ENCODE data around the gene BAG5. TPM values are rescaled to one million over a fixed set of nuclear protein-coding genes. Genes with fewer than 3 reads are reported as not detected.

The BAG5 gene
- total RNA-seq, 1 experiment from 2014 or later: 76.5 TPM

DNA sequence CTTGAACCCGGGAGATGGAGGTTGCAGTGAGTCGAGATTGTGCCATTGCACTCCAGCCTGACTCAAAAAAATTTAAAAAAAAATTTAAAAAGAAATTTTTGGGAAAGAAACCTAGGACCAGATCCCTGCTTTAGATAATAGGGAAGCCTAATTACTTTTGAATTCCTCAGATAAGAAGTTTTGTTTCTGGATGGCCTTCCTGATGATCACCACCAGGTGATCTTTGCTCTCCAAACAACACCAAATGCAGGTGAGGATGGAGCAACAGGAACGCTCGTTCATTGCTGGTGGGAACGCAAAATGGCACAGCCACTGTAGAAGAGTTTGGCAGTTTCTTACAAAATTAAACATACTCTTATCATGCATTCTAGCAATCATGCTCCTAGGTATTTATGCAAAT, 38.0 kb upstream of the BAG5 start:
- H2AFZ ChIP-seq: no peak overlapping the region
- no peak for DNase-seq
- TF ChIP-seq EZH2 (IDR thresholded peaks at IDR 0.05; ENCODE audit: low read depth) (no peak), CTCF (conservative IDR thresholded peaks at IDR 0.05) (no peak)
- no peaks in the 10 kb centered on the region for H3K36me3 ChIP-seq (ENCODE audit: low read depth)
- intact Hi-C loops (cut with micrococcal nuclease; ENCODE audit: unreplicated experiment): no loop called here
- no peaks in the 10 kb centered on the region for H3K9me2 ChIP-seq (ENCODE audit: insufficient read depth)
- peaks cover 6% of the 10 kb centered on the region; the same call in 1 of the 2 replicates for H3F3A ChIP-seq (ENCODE audit: insufficient read depth, low read depth)
- no peaks in the 10 kb centered on the region for H4K20me1 ChIP-seq (ENCODE audit: insufficient read depth)
- no peak overlapping the region for H3K27ac ChIP-seq
- CTCF ChIA-PET: interaction anchor here (0.7 kb wide), 1 partner anchor 119 kb away, joined by 6 read pairs; no protein-coding TSS in a partner anchor
- no peaks in the 10 kb centered on the region for H3K27me3 ChIP-seq (ENCODE audit: insufficient read depth, low read depth)
- no peaks in the 10 kb centered on the region for H3K9me3 ChIP-seq (ENCODE audit: insufficient read depth, low read depth)
- POLR2A ChIA-PET (ENCODE audit: unreplicated experiment): no interaction called here
- no peaks in the 10 kb centered on the region for H3K79me2 ChIP-seq (ENCODE audit: low read depth)
- H3K4me3 ChIP-seq: no peak overlapping the region
- H3K4me2 ChIP-seq: no peak overlapping the region
- peaks cover 16% of the 10 kb centered on the region for H3K4me1 ChIP-seq (replicated peaks; ENCODE audit: insufficient read depth)
- BruUV-seq (replicated peaks): no TSS peak

GRCh38 chr14:103597623-103598377, 35.3 kb upstream of the BAG5 start:
- TF ChIP-seq CTCF (conservative IDR thresholded peaks at IDR 0.05) (no peak), EZH2 (IDR thresholded peaks at IDR 0.05; ENCODE audit: low read depth) (no peak)
- 0 out of 2 replicates have a peak overlapping the region, but pooled peaks have one; percentile 8 for H3K4me2 ChIP-seq
- peak; percentile 72 to 79 for DNase-seq
- no peaks in the 10 kb centered on the region for H3K9me2 ChIP-seq (ENCODE audit: insufficient read depth)
- H3F3A ChIP-seq (ENCODE audit: insufficient read depth, low read depth): peaks cover 32% of the 10 kb centered on the region
- ChIA-PET CTCF (no interaction called here), POLR2A (ENCODE audit: unreplicated experiment) (interaction anchor here (0.7 kb wide), 2 partner anchors 69 to 196 kb away, joined by 6 read pairs; no protein-coding TSS in a partner anchor)
- no peak overlapping the region for H3K4me3 ChIP-seq
- H3K4me1 ChIP-seq (replicated peaks; ENCODE audit: insufficient read depth): peaks cover 42% of the 10 kb centered on the region
- no peak overlapping the region for H3K27ac ChIP-seq
- no peaks in the 10 kb centered on the region for H4K20me1 ChIP-seq (ENCODE audit: insufficient read depth)
- intact Hi-C loops (cut with micrococcal nuclease; ENCODE audit: unreplicated experiment): no loop called here
- H3K9me3 ChIP-seq (ENCODE audit: insufficient read depth, low read depth): no peaks in the 10 kb centered on the region
- no peaks in the 10 kb centered on the region for H3K79me2 ChIP-seq (ENCODE audit: low read depth)
- BruUV-seq (replicated peaks): no TSS peak
- no peaks in the 10 kb centered on the region for H3K36me3 ChIP-seq (ENCODE audit: low read depth)
- no peak overlapping the region for H2AFZ ChIP-seq
- no peaks in the 10 kb centered on the region for H3K27me3 ChIP-seq (ENCODE audit: insufficient read depth, low read depth)

DNA sequence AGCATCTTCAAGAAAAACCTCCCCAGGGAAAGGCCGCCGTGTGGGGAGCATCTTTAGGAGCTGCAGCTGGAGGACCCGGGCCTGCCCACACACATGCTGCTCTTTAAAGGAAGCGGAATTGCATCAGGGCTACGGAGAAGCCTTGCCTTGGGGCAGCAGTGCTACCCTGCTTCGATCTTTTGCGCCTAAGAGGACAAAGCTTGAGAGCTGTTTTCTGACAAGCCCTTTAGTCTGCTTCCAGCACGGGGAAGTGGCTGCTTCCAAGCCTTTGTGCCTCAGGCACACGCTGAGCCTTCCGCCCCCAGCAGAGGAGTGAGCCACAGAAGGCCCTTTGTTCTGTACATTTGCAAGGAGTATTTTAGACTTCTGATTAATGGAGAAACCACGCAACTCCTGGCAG, 31.8 kb upstream of the BAG5 start:
- POLR2A ChIA-PET (ENCODE audit: unreplicated experiment): interaction anchor here (0.6 to 0.7 kb wide), 4 partner anchors 33 to 178 kb away, joined by 3 to 4 read pairs (median 4); partner anchors contain the start of gene KLC1

More for the DNA sequence above, 31.8 kb upstream of the BAG5 start:
- Histone ChIP-seq H3K4me2 (peak overlapping the region; percentile 68), H3F3A (ENCODE audit: insufficient read depth, low read depth) (peaks cover 42% of the 10 kb centered on the region), H4K20me1 (ENCODE audit: insufficient read depth) (no peaks in the 10 kb centered on the region), H3K27ac (peak overlapping the region; percentile 77), H3K4me1 (replicated peaks; ENCODE audit: insufficient read depth) (peaks cover 42% of the 10 kb centered on the region), H3K36me3 (ENCODE audit: low read depth) (no peaks in the 10 kb centered on the region), H3K9me2 (ENCODE audit: insufficient read depth) (no peaks in the 10 kb centered on the region), H2AFZ (no peak overlapping the region), H3K79me2 (ENCODE audit: low read depth) (no peaks in the 10 kb centered on the region), H3K9me3 (ENCODE audit: insufficient read depth, low read depth) (no peaks in the 10 kb centered on the region), H3K27me3 (ENCODE audit: insufficient read depth, low read depth) (no peaks in the 10 kb centered on the region), H3K4me3 (peak overlapping the region; percentile 9; the same call in 1 of the 2 replicates)
- no peak for TF ChIP-seq EZH2 (IDR thresholded peaks at IDR 0.05; ENCODE audit: low read depth)
- no peak for TF ChIP-seq CTCF (conservative IDR thresholded peaks at IDR 0.05)
- CTCF ChIA-PET: interaction anchor here (0.6 to 1.0 kb wide), 4 partner anchors 16 to 140 kb away, joined by 3 to 5 read pairs (median 3); no protein-coding TSS in a partner anchor
- intact Hi-C loops (cut with micrococcal nuclease; ENCODE audit: unreplicated experiment): loop anchor here (1.0 to 2.0 kb wide), 2 partner anchors 17 to 31 kb away; no protein-coding TSS in a partner anchor
- peak; percentile 91 to 100 for DNase-seq
- BruUV-seq (replicated peaks): no TSS peak
